ENCODE data around the gene SP140L.

- no peak for TF ChIP-seq POLR2A (IDR thresholded peaks at IDR 0.05; ENCODE audit: low read depth, low read length)
- no peak for TF ChIP-seq POLR2AphosphoS5 (IDR thresholded peaks at IDR 0.05; ENCODE audit: low read depth, low read length)
These were observed 76.8 kb downstream of the SP140L start for GRCh38 chr2:230403746-230404145.
